SJSA1 (cell line): ENCODE results near the gene FAM76A. TPM values are rescaled to one million over a fixed set of nuclear protein-coding genes. Genes with fewer than 3 reads are reported as not detected.
A peak's percentile ranks its signal among the peaks of the same experiment; 100 is the strongest.

Experiments used
- DNase-seq, 2 experiments: peaks; one replicate each; pipeline ENCODE4 v3.0.0-alpha.2; 2015 to 2020; ENCODE audit warnings: low spot score in 2 of 2, low read depth in 1 of 2
- H3K27ac ChIP-seq: fragments of 250-450 bp; sonication (Bioruptor Pico); 2 replicates; pipeline ENCODE4 v1.5.1; 2020; ENCODE audit warnings: mild to moderate bottlenecking, moderate library complexity
- H3K27me3 ChIP-seq: fragments of 250-450 bp; sonication (Bioruptor Pico); replicated peaks from 2 replicates; pipeline ENCODE4 v1.5.1; 2020; ENCODE audit warnings: mild to moderate bottlenecking, moderate library complexity
- H3K36me3 ChIP-seq: fragments of 250-450 bp; sonication (Bioruptor Pico); 2 replicates; pipeline ENCODE4 v1.5.1; 2020; ENCODE audit warnings: mild to moderate bottlenecking
- H3K4me1 ChIP-seq: fragments of 250-450 bp; sonication (Bioruptor Pico); replicated peaks from 2 replicates; pipeline ENCODE4 v1.6.1; 2021; ENCODE audit warnings: mild to moderate bottlenecking
- H3K4me3 ChIP-seq: fragments of 250-450 bp; sonication (Bioruptor Pico); 2 replicates; pipeline ENCODE4 v1.5.1; 2020; ENCODE audit warnings: mild to moderate bottlenecking
- H3K9me3 ChIP-seq: fragments of 250-450 bp; sonication (Bioruptor Pico); replicated peaks from 2 replicates; pipeline ENCODE4 v1.5.1; 2020; ENCODE audit warnings: mild to moderate bottlenecking
- total RNA-seq: library from RNA; depleted of rRNA; stranded (reverse); fragments of >200 nt; shearing (Covaris generic); gene quantifications from 2 replicates; pipeline ENCODE4 v1.2.3, GENCODE V29; 2014

Gene FAM76A
- total RNA-seq, 1 experiment from 2014 or later, result 12.5 TPM

- Histone ChIP-seq H3K4me3 (no peak overlapping the region), H3K27ac (no peak overlapping the region), H3K4me1 (no peaks in the 10 kb centered on the region), H3K36me3 (peaks cover 38% of the 10 kb centered on the region), H3K9me3 (no peaks in the 10 kb centered on the region), H3K27me3 (no peaks in the 10 kb centered on the region)
- DNase-seq, result no peak
These were observed 19.7 kb downstream of the FAM76A start for GRCh38 chr1:27745466-27745865.

- no peaks in the 10 kb centered on the region for H3K9me3 ChIP-seq
- H3K27ac ChIP-seq, result no peak overlapping the region
- peaks cover 47% of the 10 kb centered on the region for H3K36me3 ChIP-seq
- no peaks in the 10 kb centered on the region for H3K4me1 ChIP-seq
- no peak overlapping the region for H3K4me3 ChIP-seq
- no peak for DNase-seq
- no peaks in the 10 kb centered on the region for H3K27me3 ChIP-seq
These were observed 26.6 kb downstream of the FAM76A start for GRCh38 chr1:27752360-27752759.

- Histone ChIP-seq H3K27ac (no peak overlapping the region), H3K4me1 (no peaks in the 10 kb centered on the region)
These were observed 29.5 kb downstream of the FAM76A start for GRCh38 chr1:27755286-27755685.

DNA sequence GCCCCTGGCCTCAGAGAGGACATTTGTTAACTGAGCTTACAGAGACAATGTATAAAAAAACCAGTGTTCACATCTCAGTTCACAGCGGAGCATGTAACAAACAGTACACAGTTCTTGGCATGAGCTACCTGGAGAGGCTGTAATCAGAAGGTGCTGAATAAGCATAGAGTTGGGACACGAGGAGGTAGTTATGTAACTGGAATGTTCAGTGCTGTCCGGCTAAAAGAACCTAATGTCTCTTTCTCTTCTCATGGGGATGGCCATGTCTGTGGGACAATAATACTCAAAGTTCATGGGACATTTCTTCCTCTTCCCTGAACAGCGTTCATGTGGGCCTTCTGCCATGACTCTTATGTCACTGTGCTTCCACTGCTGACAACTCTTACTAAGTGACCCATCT, 30.1 kb downstream of the FAM76A start:
- no peaks in the 10 kb centered on the region for H3K27me3 ChIP-seq
- no peak overlapping the region for H3K4me3 ChIP-seq
- H3K4me1 ChIP-seq, result no peaks in the 10 kb centered on the region
- H3K9me3 ChIP-seq, result no peaks in the 10 kb centered on the region
- H3K36me3 ChIP-seq, result peaks cover 36% of the 10 kb centered on the region
- DNase-seq, result no peak
- H3K27ac ChIP-seq, result no peak overlapping the region

More at GRCh38 chr1:27755286-27755685, 29.5 kb downstream of the FAM76A start:
- no peak for DNase-seq
- Histone ChIP-seq H3K36me3 (peaks cover 41% of the 10 kb centered on the region), H3K9me3 (no peaks in the 10 kb centered on the region), H3K4me3 (no peak overlapping the region), H3K27me3 (no peaks in the 10 kb centered on the region)

GRCh38 chr1:27759236-27759635, 33.5 kb downstream of the FAM76A start:
- Histone ChIP-seq H3K27ac (no peak overlapping the region), H3K9me3 (no peaks in the 10 kb centered on the region), H3K27me3 (no peaks in the 10 kb centered on the region), H3K36me3 (peaks cover 25% of the 10 kb centered on the region), H3K4me3 (no peak overlapping the region), H3K4me1 (no peaks in the 10 kb centered on the region)
- DNase-seq, result no peak

GRCh38 chr1:27760426-27760825, 34.7 kb downstream of the FAM76A start:
- DNase-seq, result no peak
- Histone ChIP-seq H3K27me3 (no peaks in the 10 kb centered on the region), H3K4me1 (no peaks in the 10 kb centered on the region), H3K36me3 (peaks cover 17% of the 10 kb centered on the region), H3K4me3 (no peak overlapping the region), H3K27ac (no peak overlapping the region), H3K9me3 (no peaks in the 10 kb centered on the region)

DNA sequence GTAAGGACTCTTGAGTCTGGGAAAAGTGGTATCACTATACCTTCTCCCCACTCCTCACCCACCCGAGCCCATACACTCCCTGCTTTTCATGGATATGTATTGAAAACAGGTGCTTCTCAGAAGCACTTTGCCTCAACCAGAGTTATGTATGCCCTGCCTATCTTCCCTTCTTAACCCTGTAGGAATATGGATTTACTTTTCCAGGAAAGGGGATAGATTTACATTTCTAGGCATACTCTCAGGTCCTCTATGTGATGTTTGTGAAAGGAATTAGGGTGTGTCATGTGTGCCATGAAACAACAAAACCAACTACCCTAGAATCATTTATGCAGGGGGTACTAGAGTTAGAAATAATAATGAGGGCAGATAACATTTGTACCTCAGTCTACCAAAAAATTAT, 36.3 kb downstream of the FAM76A start:
- H3K36me3 ChIP-seq, result peaks cover 11% of the 10 kb centered on the region
- H3K9me3 ChIP-seq, result no peaks in the 10 kb centered on the region
- no peaks in the 10 kb centered on the region for H3K27me3 ChIP-seq
- H3K4me3 ChIP-seq, result no peak overlapping the region
- H3K4me1 ChIP-seq, result no peaks in the 10 kb centered on the region
- no peak for DNase-seq
- no peak overlapping the region for H3K27ac ChIP-seq

DNA sequence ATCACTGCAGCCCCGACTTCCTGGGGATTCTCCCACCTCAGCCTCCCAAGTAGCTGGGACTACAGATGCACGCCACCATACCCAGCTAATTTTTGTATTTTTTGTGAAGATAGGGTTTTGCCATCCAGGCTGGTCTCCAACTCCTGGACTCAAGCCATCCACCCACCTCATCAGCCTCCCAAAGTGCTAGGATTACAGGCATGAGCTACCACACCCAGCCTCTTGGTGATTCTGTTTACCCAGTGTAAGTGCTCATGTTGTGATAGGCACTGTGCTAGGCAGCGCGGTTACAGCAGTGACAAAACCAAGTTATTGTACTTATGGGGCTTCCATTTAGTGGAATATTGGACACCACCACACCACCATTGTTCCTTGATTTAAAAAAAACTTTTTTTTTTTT, 37.6 kb downstream of the FAM76A start:
- Histone ChIP-seq H3K4me1 (no peaks in the 10 kb centered on the region), H3K4me3 (no peak overlapping the region), H3K9me3 (no peaks in the 10 kb centered on the region), H3K27ac (no peak overlapping the region), H3K36me3 (peaks cover 11% of the 10 kb centered on the region), H3K27me3 (no peaks in the 10 kb centered on the region)
- DNase-seq, result no peak

GRCh38 chr1:27770293-27770830, 44.6 kb downstream of the FAM76A start:
- Histone ChIP-seq H3K36me3 (peaks cover 6% of the 10 kb centered on the region), H3K27ac (no peak overlapping the region), H3K4me3 (no peak overlapping the region), H3K4me1 (peaks cover 3% of the 10 kb centered on the region; the same call in 1 of the 2 replicates), H3K9me3 (no peaks in the 10 kb centered on the region), H3K27me3 (no peaks in the 10 kb centered on the region)
- no peak for DNase-seq

DNA sequence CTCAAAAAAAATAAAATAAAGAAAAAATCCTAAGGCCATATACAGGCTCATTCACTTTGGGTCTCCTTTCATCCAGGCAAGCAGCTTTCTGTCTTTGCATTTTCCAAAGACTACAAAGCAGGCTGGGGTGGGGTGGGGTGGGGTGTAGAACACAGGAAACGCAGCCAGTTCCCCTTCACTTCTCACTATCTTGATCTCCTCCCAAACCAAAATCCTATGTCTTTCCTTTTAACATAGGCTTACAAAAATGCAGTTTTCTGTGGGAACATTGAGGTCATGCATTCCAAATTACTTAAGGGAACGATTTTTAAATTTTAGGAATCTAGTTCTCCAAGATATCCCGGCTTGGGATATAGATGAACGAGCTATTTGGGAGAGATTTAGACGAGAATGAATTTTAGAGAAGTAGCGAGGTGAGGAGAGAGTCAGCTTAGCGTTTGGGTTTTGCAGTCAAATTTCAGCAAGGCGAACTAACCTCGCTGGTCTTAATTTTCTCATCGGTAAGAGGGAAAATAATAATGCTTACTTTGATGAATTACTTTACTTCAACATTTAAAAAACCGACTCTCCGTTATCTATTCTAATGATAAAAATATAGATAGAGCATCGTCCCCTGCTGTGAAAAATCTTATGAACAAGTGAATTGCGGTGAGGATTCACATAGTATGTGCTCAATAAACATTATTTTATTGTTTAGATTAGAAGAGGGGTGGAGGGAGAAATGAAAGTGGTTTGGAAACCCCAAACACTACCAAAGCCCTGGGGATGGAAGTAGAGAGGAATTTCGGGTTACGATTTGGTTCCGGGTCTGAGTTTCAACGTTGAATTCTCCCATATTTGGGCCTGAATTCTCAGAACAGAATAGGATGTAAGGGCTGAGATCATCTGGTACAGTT, 46.5 kb downstream of the FAM76A start:
- Histone ChIP-seq H3K27ac (peak overlapping the region; percentile 74), H3K9me3 (no peaks in the 10 kb centered on the region), H3K4me3 (peak overlapping the region; percentile 74), H3K27me3 (no peaks in the 10 kb centered on the region), H3K36me3 (peaks cover 23% of the 10 kb centered on the region), H3K4me1 (peaks cover 3% of the 10 kb centered on the region; the same call in 1 of the 2 replicates)
- DNase-seq, result no peak

DNA sequence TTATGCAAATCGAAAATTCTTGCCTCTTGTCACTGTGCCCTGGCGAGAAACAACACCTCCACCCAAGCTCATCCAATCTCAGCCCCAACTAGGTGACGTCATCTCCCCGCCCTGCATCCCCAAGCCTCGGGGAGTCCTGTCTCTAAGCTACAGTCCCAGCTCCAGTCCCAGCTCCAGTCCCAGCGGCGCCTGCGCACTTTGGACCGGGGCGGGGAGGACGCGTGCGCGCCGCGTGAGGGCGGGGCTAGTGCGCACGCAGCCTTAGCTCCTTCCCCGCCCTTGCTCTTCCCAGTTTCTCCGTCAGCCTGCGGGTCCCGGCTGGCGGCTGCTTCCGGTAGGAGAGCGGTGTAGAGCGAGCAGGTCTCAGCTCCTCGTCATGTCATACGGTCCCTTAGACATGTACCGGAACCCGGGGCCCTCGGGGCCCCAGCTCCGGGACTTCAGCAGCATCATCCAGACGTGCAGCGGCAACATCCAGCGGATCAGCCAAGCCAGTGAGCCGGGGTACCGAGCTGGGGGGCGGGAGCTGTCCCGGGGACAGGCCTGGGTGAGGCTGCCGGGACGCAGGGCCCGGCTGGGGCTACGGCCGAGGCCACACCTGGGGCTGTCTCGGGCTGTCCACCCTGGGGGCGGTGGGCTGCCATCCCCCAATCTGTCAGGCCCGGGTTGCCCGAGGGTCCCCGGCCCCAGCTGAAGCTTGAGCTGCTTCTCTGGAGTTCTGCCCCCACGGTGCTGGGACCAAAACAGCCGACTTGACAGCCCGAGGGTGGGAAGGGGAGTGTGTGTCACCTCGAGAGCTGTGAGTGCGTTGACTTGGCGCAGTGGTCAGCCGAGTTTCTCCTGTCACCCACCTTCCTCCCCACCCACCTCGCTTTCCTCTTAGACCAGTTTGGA, 47.4 kb downstream of the FAM76A start, which contains the start of gene STX12:
TSS of gene STX12 (plus strand) at position 288 of the 894 bp plus-strand sequence. CDS start at position 377, 89 bp downstream.
- Histone ChIP-seq H3K27me3 (no peaks in the 10 kb centered on the region), H3K4me1 (peaks cover 3% of the 10 kb centered on the region; the same call in 1 of the 2 replicates), H3K9me3 (no peaks in the 10 kb centered on the region), H3K27ac (peak within 1 kb of the TSS; percentile 74), H3K4me3 (peak within 1 kb of the TSS; percentile 74), H3K36me3 (peaks cover 25% of the 10 kb centered on the region)
- DNase-seq, result peak; percentile 99

DNA sequence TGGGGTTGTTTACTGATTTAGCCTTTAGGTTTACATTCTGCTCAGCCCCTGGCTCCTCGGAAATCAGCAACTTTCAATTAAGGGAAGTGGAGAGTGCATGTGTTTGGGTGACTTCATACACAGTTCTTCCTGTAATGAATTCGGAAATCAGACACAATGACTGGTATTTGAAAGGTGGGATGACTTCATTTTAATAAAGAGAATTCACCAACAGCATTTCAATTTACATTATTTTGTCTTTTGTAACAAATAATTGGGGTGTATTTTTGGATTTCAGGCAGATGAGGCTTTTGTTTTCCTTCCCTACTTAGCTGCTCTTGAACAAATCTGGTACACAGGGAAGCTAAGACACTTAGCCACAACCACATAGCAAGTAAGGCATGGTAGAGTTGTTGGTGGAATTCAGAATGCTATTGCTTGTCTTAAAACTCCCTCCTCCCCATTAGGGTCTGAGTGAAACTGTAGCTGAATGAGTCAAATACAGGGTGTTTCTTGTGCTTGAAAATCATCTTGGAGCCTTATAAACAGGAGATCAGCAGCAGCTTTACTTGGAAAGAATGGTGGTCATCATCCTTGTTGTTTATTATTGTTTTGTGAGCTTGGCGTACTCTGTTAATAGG, 48.2 kb downstream of the FAM76A start:
- Histone ChIP-seq H3K9me3 (no peaks in the 10 kb centered on the region), H3K36me3 (peaks cover 25% of the 10 kb centered on the region), H3K4me3 (peak overlapping the region; percentile 74), H3K27ac (peak overlapping the region; percentile 60), H3K4me1 (peaks cover 3% of the 10 kb centered on the region; the same call in 1 of the 2 replicates), H3K27me3 (no peaks in the 10 kb centered on the region)
- peak in 1 of 2 experiments; percentile 25 for DNase-seq

- Histone ChIP-seq H3K9me3 (no peaks in the 10 kb centered on the region), H3K27me3 (no peaks in the 10 kb centered on the region), H3K27ac (no peak overlapping the region), H3K4me1 (peaks cover 3% of the 10 kb centered on the region; the same call in 1 of the 2 replicates), H3K36me3 (peaks cover 25% of the 10 kb centered on the region), H3K4me3 (no peak overlapping the region; the same call in 1 of the 2 replicates)
- no peak for DNase-seq
These were observed 48.9 kb downstream of the FAM76A start for GRCh38 chr1:27774654-27775053.
